NCI-H526 treated with DMSO at 0.1 percent for 48 hours (cell line): ENCODE measurements around the gene ATP6AP1.

Experiments used
- DNase-seq: peaks from one replicate; lab custom pipeline; 2025; lab: John Stamatoyannopoulos, UW

Gene ATP6AP1

GRCh38 chrX:154471839-154472684 lies 43.6 kb downstream of the ATP6AP1 start:
- no peak for DNase-seq

- no peak for DNase-seq
Observed at GRCh38 chrX:154472685-154473632, 44.5 kb downstream of the ATP6AP1 start.

- no peak for DNase-seq
Observed at GRCh38 chrX:154473683-154474082, 45.2 kb downstream of the ATP6AP1 start.

- no peak for DNase-seq
Observed at GRCh38 chrX:154476821-154477220, 48.3 kb downstream of the ATP6AP1 start.

- DNase-seq, result no peak
Observed at GRCh38 chrX:154477891-154478477, 49.5 kb downstream of the ATP6AP1 start.

- peak; percentile 92 for DNase-seq
Observed at GRCh38 chrX:154478728-154479622, 50.5 kb downstream of the ATP6AP1 start, which contains the start of gene LAGE3. Gene LAGE3 (minus strand): TSS chrX:154479281. CDS start chrX:154478915, 366 bp downstream.

- no peak for DNase-seq
Observed at GRCh38 chrX:154481195-154481594, 52.7 kb downstream of the ATP6AP1 start.

GRCh38 chrX:154481911-154482601 lies 53.6 kb downstream of the ATP6AP1 start:
- no peak for DNase-seq

- no peak for DNase-seq
Observed at GRCh38 chrX:154482786-154483185, 54.3 kb downstream of the ATP6AP1 start.

- DNase-seq, result no peak
Observed at GRCh38 chrX:154483325-154483724, 54.8 kb downstream of the ATP6AP1 start.

GRCh38 chrX:154484255-154485149 lies 56.0 kb downstream of the ATP6AP1 start:
- no peak for DNase-seq

GRCh38 chrX:154485150-154486051 lies 56.9 kb downstream of the ATP6AP1 start:
- DNase-seq, result peak; percentile 8

- no peak for DNase-seq
Observed at GRCh38 chrX:154486052-154486395, 57.5 kb downstream of the ATP6AP1 start.
